Measurements from ENCODE around the gene PAQR3.
"Not testable (repeated sequence)": the region's sequence is repeated elsewhere in the genome, so short reads cannot be mapped to it uniquely, and the experiment has no call there.

Gene PAQR3

GRCh38 chr4:78922207-78922606, 17.0 kb downstream of the PAQR3 start:
- no peaks in the 10 kb centered on the region for H4K20me1 ChIP-seq (ENCODE audit: insufficient read depth, low read length)
- no peaks in the 10 kb centered on the region for H3K4me1 ChIP-seq (ENCODE audit: low read length)
- H3K9me3 ChIP-seq (replicated peaks; ENCODE audit: insufficient read depth, low read length), result no peaks in the 10 kb centered on the region
- H3F3A ChIP-seq (ENCODE audit: insufficient read depth, low read length), result no peaks in the 10 kb centered on the region
- no peak overlapping the region for H3K9ac ChIP-seq (ENCODE audit: low read length)
- H3K27me3 ChIP-seq (replicated peaks; ENCODE audit: insufficient read depth, low read length), result no peaks in the 10 kb centered on the region
- no peak for DNase-seq
- no peak overlapping the region for H3K4me3 ChIP-seq (ENCODE audit: low read length)
- H2AFZ ChIP-seq (ENCODE audit: low read length), result no peak overlapping the region
- no peak overlapping the region for H3K4me2 ChIP-seq (ENCODE audit: low read depth, low read length)
- TF ChIP-seq EZH2 (optimal IDR thresholded peaks at IDR 0.05; ENCODE audit: low read depth, low read length) (no peak), CTCF (IDR thresholded peaks at IDR 0.05; ENCODE audit: low read length) (no peak), EZH2phosphoT487 (IDR thresholded peaks at IDR 0.05; ENCODE audit: low read length) (no peak)
- H3K9me2 ChIP-seq (replicated peaks; ENCODE audit: insufficient read depth, low read length), result no peaks in the 10 kb centered on the region
- no peaks in the 10 kb centered on the region for H3K36me3 ChIP-seq (replicated peaks; ENCODE audit: insufficient read depth, low read length)
- H3K79me2 ChIP-seq (ENCODE audit: low read length), result no peaks in the 10 kb centered on the region
- no peak overlapping the region for H3K27ac ChIP-seq (ENCODE audit: low read length)

GRCh38 chr4:78910612-78911011, 28.6 kb downstream of the PAQR3 start:
- no peak for DNase-seq
- H3K79me2 ChIP-seq (ENCODE audit: low read length), result no peaks in the 10 kb centered on the region
- no peak overlapping the region for H3K4me2 ChIP-seq (ENCODE audit: low read depth, low read length)
- H4K20me1 ChIP-seq (ENCODE audit: insufficient read depth, low read length), result no peaks in the 10 kb centered on the region
- no peaks in the 10 kb centered on the region for H3K9me2 ChIP-seq (replicated peaks; ENCODE audit: insufficient read depth, low read length)
- no peak overlapping the region for H2AFZ ChIP-seq (ENCODE audit: low read length)
- no peak for TF ChIP-seq EZH2 (optimal IDR thresholded peaks at IDR 0.05; ENCODE audit: low read depth, low read length)
- TF ChIP-seq CTCF (IDR thresholded peaks at IDR 0.05; ENCODE audit: low read length), result no peak
- no peak overlapping the region for H3K27ac ChIP-seq (ENCODE audit: low read length)
- H3F3A ChIP-seq (ENCODE audit: insufficient read depth, low read length), result no peaks in the 10 kb centered on the region
- H3K36me3 ChIP-seq (replicated peaks; ENCODE audit: insufficient read depth, low read length), result no peaks in the 10 kb centered on the region
- no peaks in the 10 kb centered on the region for H3K4me1 ChIP-seq (ENCODE audit: low read length)
- H3K27me3 ChIP-seq (replicated peaks; ENCODE audit: insufficient read depth, low read length), result no peaks in the 10 kb centered on the region
- H3K9me3 ChIP-seq (replicated peaks; ENCODE audit: insufficient read depth, low read length), result no peaks in the 10 kb centered on the region
- H3K4me3 ChIP-seq (ENCODE audit: low read length), result no peak overlapping the region
- H3K9ac ChIP-seq (ENCODE audit: low read length), result no peak overlapping the region

GRCh38 chr4:78908974-78909373, 30.3 kb downstream of the PAQR3 start:
- not testable (repeated sequence) for H3K36me3 ChIP-seq (replicated peaks; ENCODE audit: insufficient read depth, low read length); H3K27me3 ChIP-seq (replicated peaks; ENCODE audit: insufficient read depth, low read length); H3K9ac ChIP-seq (ENCODE audit: low read length); H3K27ac ChIP-seq (ENCODE audit: low read length); H3K79me2 ChIP-seq (ENCODE audit: low read length); H3K4me3 ChIP-seq (ENCODE audit: low read length); H4K20me1 ChIP-seq (ENCODE audit: insufficient read depth, low read length); H3F3A ChIP-seq (ENCODE audit: insufficient read depth, low read length); DNase-seq; H3K9me3 ChIP-seq (replicated peaks; ENCODE audit: insufficient read depth, low read length); H3K4me2 ChIP-seq (ENCODE audit: low read depth, low read length); H3K4me1 ChIP-seq (ENCODE audit: low read length); H3K9me2 ChIP-seq (replicated peaks; ENCODE audit: insufficient read depth, low read length); H2AFZ ChIP-seq (ENCODE audit: low read length)

DNA sequence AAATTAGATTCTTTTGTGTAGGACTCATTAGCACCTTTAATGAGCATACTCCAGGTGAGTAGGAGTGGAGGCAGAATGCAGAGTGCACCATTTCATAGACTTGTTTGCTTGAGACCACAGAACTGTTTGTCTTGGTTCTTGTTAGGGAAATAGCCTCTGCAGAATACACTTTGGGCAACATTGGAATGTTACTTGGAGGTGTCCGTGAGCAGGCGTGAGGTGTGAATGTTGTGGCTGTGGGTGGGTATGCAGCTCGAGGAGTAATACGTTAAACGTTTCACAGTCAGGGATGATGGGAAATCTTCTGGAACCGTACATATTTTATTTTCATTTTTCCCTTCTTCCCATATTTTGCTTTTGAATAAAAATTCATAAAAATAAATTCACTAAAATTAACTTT, 31.6 kb downstream of the PAQR3 start:
- H4K20me1 ChIP-seq (ENCODE audit: insufficient read depth, low read length), result no peaks in the 10 kb centered on the region
- H3K4me2 ChIP-seq (ENCODE audit: low read depth, low read length), result no peak overlapping the region
- H3K9me2 ChIP-seq (replicated peaks; ENCODE audit: insufficient read depth, low read length), result no peaks in the 10 kb centered on the region
- TF ChIP-seq EZH2phosphoT487 (IDR thresholded peaks at IDR 0.05; ENCODE audit: low read length) (no peak), EZH2 (optimal IDR thresholded peaks at IDR 0.05; ENCODE audit: low read depth, low read length) (no peak), CTCF (IDR thresholded peaks at IDR 0.05; ENCODE audit: low read length) (no peak)
- H3K79me2 ChIP-seq (ENCODE audit: low read length), result no peaks in the 10 kb centered on the region
- no peak overlapping the region for H3K27ac ChIP-seq (ENCODE audit: low read length)
- H3K4me3 ChIP-seq (ENCODE audit: low read length), result no peak overlapping the region
- H3F3A ChIP-seq (ENCODE audit: insufficient read depth, low read length), result no peaks in the 10 kb centered on the region
- no peaks in the 10 kb centered on the region for H3K27me3 ChIP-seq (replicated peaks; ENCODE audit: insufficient read depth, low read length)
- H3K36me3 ChIP-seq (replicated peaks; ENCODE audit: insufficient read depth, low read length), result no peaks in the 10 kb centered on the region
- no peaks in the 10 kb centered on the region for H3K4me1 ChIP-seq (ENCODE audit: low read length)
- no peaks in the 10 kb centered on the region for H3K9me3 ChIP-seq (replicated peaks; ENCODE audit: insufficient read depth, low read length)
- H2AFZ ChIP-seq (ENCODE audit: low read length), result no peak overlapping the region
- no peak for DNase-seq
- no peak overlapping the region for H3K9ac ChIP-seq (ENCODE audit: low read length)

All from MM.1S (cell line).